NCI-H1105 (cell line): ENCODE data around the gene RPS6KL1.

Source experiments
- DNase-seq: peaks from one replicate; lab custom pipeline; 2025; lab: John Stamatoyannopoulos, UW

Gene RPS6KL1

GRCh38 chr14:74882103-74882920, 40.7 kb downstream of the RPS6KL1 start:
- no peak for DNase-seq

- DNase-seq, result peak; percentile 82
Measured at GRCh38 chr14:74881431-74882102, 41.5 kb downstream of the RPS6KL1 start, which contains the start of gene DLST. DLST (plus strand) TSS chr14:74881916; CDS start chr14:74881954, 38 bp downstream.

GRCh38 chr14:74879427-74880182, 43.5 kb downstream of the RPS6KL1 start:
- DNase-seq, result no peak

GRCh38 chr14:74875941-74876913, 46.8 kb downstream of the RPS6KL1 start, which contains the start of gene PROX2:
PROX2 (minus strand) TSS chr14:74876145; CDS start chr14:74863834, 12,311 bp downstream.
- DNase-seq, result no peak

- DNase-seq, result no peak
Measured at GRCh38 chr14:74875204-74875603, 47.9 kb downstream of the RPS6KL1 start.

GRCh38 chr14:74871819-74872218, 51.2 kb downstream of the RPS6KL1 start:
- DNase-seq, result no peak

GRCh38 chr14:74868739-74869138, 54.3 kb downstream of the RPS6KL1 start:
- DNase-seq, result no peak

- no peak for DNase-seq
Measured at GRCh38 chr14:74867673-74868072, 55.4 kb downstream of the RPS6KL1 start.

GRCh38 chr14:74866708-74867389, 56.2 kb downstream of the RPS6KL1 start:
- DNase-seq, result no peak

GRCh38 chr14:74865156-74865555, 57.9 kb downstream of the RPS6KL1 start:
- no peak for DNase-seq

GRCh38 chr14:74864198-74864597, 58.9 kb downstream of the RPS6KL1 start:
- no peak for DNase-seq

- no peak for DNase-seq
Measured at GRCh38 chr14:74863274-74863673, 59.8 kb downstream of the RPS6KL1 start.

GRCh38 chr14:74861734-74862090, 61.3 kb downstream of the RPS6KL1 start:
- DNase-seq, result no peak

GRCh38 chr14:74860899-74861733, 61.9 kb downstream of the RPS6KL1 start:
- peak; percentile 74 for DNase-seq

GRCh38 chr14:74859757-74860552, 63.1 kb downstream of the RPS6KL1 start:
- DNase-seq, result no peak

- no peak for DNase-seq
Measured at GRCh38 chr14:74858022-74858421, 65.0 kb downstream of the RPS6KL1 start.

GRCh38 chr14:74856366-74856765, 66.7 kb downstream of the RPS6KL1 start:
- no peak for DNase-seq

GRCh38 chr14:74855945-74856344, 67.1 kb downstream of the RPS6KL1 start:
- DNase-seq, result no peak

GRCh38 chr14:74855021-74855420, 68.0 kb downstream of the RPS6KL1 start:
- DNase-seq, result no peak
